Activated naive CD4-positive, alpha-beta T cell (primary cell): ENCODE data around the gene GRID2.

Source experiments
- DNase-seq, 4 experiments: peaks; one replicate each; lab custom pipeline; 2025; lab: John Stamatoyannopoulos, UW

GRID2 gene

DNA sequence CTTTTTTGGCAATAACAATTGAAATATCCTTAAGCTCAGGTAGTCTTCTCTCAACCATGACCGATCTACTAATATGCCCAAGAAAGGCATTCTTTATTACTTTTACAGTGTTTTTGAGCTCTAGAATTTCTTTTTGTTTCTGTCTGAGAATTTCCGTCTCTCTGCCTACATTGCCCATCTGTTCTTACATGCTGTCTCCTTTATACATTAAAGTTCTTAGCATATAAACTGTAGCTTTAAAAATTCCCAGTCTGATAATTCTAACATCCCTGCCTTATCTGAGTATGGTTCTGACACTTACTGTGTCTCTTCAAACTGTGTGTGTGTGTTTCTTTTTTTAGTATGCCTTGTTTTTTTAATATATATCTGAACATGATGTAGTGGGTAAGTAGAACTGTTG lies 658.1 kb downstream of the GRID2 start:
- DNase-seq: no peak

DNA sequence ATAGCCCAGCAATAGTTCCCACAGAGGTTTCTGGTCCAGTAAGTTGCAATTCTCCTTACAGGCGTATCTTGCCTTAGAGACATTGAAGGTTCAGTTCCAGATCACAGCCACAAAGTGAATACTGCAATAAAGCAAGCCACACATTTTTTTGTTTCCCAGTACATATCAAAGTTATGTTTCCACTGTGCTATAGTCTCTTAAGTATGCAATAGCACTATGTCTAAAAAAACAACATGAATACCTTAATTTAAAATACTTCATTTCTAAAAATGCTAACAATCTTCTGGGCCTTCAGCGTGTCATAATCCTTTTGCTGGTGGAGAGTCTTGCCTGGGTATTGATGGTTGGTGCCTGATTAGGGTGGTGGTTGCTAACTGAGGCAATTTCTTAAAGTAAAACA lies 659.1 kb downstream of the GRID2 start:
- DNase-seq: no peak

DNA sequence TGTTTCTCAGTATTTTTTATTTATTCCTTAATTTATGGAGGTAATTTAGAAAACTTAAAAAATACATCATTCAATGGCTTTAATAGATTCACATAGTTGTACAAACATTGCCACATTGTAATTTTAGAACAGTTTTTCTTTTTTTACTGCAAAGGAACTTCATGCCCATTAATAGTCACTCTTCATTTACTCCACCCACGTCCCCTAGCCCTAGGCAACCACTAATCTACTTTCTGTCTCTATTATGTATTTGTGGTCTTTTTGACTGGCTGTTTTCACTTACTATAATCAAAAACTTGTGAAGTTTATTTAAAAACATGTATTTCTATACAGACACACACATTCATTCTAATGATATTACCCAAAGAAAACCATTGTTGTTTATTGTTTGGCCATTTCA lies 664.8 kb downstream of the GRID2 start:
- no peak for DNase-seq

DNA sequence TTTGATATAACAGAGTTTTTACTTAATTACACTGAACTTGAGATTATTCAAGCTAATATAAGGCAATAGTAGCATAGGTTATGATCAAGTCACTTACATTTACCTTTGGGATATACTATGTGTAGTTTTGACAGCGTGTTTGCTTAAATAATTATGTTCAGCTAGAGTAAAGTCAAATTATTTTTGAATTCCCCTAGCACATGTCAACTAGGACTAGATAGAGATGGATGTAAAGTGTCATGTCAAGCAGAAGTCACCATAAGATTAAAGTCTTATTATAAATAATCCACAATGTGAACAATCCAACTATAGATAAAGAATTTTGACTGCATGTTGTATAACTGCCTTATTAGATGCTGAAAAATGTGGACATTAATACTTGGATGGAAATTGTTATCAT lies 665.2 kb downstream of the GRID2 start:
- no peak for DNase-seq

- no peak for DNase-seq
These were observed 666.0 kb downstream of the GRID2 start for GRCh38 chr4:92969650-92970379.

DNA sequence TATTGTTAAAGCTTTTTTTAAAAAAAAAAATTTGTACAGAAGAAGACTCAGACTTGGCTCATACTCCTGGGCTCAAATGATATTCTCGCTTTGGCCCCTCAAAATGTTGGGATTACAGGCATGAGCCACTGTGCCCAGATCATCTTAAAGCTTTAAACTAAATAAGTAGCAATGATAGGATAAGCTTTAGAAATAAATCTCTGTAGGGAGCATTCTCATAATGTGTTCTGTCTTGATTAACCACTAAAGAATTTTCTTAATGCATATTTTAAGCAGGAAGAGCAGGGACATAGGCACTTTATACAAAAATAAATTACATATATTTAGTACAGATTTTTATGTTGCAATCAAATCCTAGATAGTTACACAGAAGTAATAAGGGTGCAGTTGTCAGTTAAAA lies 667.2 kb downstream of the GRID2 start:
- no peak for DNase-seq

DNA sequence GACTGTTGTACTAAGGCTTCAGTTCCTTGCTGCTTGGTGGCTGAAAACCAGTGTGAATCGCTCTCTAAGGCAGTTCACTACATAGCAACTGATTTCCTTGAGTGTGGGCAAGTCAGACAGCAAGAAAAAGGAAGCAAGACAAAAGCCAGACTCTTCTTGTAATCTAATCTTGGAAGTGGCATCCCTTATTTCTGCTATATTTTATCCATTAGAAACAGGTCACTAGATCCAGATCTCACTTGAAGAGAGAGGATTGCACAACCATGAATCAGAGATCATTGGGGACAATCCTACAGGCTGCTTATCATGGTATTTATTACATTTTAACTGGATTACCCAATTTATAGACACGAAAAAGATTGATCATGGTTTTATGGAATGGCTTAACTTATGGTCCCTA lies 684.5 kb downstream of the GRID2 start:
- no peak for DNase-seq

DNA sequence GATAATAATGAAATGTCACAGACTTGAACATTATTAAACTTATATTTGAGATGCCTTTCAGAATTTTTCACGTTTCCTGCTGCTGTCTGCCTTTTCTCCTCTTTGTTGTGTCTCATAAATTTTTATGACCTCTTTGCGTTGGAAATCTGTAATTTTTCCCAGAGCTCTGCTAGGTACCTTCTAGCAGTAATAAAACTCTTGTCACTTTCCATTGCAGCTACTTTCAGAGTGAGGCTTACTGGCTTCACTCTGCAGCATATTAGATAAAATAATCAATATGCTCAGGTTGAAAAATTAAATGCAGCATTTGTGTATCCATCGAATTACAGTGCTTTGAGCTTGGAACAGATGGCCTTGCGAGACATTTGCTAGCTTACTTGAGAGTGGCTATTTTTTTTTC lies 689.0 kb downstream of the GRID2 start:
- no peak for DNase-seq

DNA sequence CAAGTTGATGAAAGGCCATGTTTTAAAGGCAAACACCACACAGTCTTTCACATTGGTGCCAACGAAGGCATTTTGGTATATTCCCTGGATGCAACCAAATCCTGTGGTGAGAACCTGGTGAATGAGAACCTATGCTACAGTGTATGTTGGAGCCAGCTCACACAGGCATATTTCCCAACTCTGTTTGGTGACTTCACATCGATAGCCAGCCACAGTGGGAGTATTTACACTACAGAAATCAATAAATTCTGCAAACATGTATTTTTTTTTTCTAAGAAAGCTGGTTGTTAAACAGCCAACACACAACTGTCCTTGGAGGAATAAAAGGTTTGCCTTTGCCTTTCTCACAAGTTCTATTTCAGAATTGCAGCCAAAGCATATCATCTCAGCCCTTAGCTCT lies 691.0 kb downstream of the GRID2 start:
- DNase-seq: no peak

DNA sequence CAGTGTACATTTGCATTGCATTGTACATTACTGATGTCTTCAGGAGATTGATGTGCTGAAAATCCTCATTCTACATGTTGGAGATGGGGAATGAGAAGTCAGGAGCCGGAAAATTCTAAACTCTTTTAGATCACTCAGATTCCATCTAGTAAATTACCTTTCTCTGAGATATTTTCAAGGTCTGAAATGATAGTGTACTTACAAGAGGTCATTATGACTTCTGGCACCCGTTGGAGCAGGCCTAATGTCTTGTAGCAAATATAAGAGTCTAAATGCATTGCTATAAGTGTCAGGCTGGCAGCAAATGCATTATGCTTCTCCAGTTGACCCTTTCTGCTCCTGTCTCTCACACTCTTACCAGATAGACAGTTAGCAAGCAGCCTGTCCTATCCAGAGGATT lies 692.8 kb downstream of the GRID2 start:
- no peak for DNase-seq

DNA sequence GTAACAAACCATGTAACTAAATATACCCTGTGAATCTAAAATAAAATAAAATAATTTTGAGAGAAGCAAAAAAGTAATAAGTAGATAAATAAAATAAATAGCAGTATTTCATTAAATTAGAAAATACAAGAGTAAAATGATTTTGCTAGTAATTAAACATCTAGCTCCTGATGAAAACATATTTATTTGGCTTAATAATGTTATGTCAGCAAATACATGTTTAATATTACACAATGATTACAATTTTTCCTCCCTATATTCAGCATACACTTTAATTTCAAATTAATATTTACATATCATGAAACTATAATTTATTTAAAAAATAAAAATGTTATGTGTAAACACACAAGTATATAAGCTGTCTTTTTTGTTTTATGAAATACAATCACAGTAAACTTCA lies 697.1 kb downstream of the GRID2 start:
- DNase-seq: no peak

DNA sequence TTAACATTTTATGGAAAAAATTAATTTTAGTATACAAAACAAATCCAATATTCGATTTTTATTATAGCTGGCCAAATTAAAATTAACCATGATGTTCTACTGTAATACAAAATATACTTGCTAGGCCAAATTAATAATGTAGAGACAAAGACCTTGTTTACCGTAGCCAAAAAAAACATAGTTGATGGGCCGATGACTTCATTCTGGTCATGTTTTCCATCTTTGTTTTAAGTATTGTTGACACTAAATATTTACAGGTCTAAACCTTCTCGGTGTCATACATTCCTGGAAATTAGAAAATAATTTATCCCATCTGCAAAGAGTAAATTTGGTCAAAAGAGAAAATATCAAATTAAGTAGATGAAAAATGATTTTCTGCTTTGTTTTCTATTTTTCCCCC lies 698.5 kb downstream of the GRID2 start:
- no peak for DNase-seq

GRCh38 chr4:93016350-93016749 lies 712.6 kb downstream of the GRID2 start:
- no peak for DNase-seq

DNA sequence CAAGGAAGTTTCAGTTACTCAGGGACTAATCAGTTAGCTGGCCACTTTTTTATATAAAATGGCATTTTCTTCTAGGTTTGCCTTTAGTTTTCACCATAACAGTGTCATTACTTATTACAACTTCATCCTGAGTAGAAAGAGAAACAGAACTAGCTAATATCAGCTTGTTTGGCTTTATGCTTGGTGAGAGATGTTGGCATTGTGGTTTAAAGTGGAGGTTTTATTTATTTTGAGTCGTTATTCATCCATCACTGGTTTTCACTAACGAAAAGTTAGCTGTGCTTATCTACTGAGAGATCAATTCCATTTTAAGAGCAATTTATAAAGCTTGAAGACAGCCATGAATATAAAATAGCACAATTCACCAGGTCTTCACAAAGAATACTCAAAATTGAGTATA lies 714.5 kb downstream of the GRID2 start:
- DNase-seq: no peak

DNA sequence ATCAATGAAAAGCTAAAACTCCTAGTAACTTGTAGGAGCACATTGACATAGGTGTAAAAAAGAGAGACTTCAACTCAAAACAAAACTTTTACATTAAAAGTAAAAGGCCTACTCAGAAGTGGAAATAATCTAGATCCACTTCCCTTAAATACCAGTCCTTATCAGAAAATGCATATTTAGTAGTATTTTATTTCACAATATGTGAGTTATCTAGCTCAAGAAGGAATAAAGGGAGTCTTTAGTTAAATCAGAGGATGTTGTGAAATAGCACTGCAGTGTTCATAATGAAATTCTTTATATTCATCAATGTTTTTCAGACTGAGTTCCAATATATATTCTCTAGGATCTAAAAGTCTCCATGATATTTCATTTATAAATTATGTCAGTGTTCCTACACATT lies 715.0 kb downstream of the GRID2 start:
- no peak for DNase-seq

- DNase-seq: no peak
These were observed 726.0 kb downstream of the GRID2 start for GRCh38 chr4:93029769-93030168.

- DNase-seq: no peak
These were observed 726.9 kb downstream of the GRID2 start for GRCh38 chr4:93030670-93031069.

- no peak for DNase-seq
These were observed 727.8 kb downstream of the GRID2 start for GRCh38 chr4:93031431-93032098.

DNA sequence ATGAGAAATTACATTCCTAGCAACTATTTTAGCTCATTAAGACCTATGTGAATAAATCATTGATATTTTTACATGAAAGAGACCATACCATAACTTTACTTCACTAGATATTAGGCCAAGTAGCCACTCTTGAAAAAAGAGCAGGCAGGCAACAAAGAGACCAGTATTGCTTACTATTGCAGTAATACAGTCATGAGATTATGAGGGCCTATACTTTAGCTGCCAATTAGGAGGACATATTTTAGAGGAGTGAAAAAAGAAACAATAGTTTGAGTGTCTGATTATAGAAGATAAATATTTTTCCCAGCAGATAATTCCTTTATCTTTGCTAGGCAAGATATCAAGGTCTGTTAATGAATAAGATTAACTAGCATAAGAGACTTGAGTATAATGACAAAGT lies 739.0 kb downstream of the GRID2 start:
- DNase-seq: no peak

DNA sequence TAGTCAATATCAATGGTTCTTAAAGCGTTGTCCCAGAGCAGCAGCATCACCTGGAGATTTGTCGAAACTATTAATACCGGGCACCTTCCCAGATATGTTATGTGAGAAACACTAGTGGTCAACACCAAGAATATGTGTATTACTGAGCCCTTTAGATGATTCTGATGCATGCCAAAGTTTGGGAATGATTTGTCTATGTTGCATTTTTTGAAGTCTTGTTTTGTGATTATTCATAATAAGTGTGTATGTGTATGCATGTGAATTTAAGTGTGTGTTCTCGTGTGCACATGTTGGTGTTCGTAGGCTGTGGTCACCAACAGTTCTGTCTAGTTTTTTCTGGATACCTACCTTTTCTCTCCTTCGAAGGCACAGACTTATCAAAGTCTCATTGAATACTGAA lies 749.4 kb downstream of the GRID2 start:
- DNase-seq: no peak

DNA sequence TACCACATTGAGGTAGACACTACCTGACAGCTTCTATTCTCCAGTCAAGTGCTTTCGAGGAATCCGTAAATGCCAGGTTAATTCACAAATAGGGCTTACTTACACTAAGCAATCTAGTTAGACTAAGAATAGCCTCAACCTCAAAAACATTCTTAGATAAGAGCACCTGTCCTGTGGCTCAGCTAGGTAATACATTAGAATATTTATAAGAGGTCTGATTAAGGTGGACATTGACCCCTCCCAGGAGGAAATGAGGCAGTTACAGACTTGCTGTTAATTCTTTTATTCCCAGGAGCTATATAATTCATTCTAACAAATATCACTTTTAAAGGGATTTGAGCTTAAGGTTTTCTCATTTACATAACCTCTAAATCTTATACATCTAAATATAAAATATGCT lies 758.1 kb downstream of the GRID2 start:
- no peak for DNase-seq

DNA sequence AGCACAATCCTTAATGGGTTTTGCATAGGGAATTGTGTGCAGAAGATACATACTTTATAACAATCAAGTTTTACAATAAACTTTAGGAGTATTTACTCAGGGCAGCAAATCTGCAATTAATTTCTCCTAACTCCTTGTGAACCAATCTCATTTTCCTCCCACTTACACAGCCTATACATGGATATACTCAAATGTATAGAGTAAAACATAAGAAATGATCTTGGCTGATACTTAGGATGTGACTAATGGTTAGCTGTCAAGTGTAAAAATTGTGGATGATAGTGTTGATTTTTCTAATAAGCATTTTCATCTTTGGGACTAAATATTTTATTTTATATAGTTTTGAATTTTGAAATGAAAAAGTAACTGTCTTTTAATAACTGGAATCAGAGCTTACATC lies 759.6 kb downstream of the GRID2 start:
- no peak for DNase-seq

DNA sequence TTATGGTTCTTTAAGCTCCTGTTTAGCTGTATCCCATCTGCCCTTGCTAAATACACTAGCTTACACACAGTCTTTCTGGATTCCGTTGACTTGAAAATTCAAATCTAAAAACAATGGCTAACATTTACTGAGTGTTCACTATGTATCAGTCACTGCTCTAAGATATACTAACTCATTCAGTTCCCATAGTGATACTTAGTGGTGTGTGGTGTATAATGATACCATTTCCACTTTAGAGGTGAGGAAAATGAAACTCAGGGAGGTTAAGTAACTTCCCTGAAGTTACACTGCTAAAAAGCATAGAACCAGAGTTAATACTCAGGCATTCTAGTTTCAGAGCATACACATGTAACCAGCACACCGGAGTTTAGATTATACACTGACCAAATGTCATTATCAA lies 762.0 kb downstream of the GRID2 start:
- no peak for DNase-seq

DNA sequence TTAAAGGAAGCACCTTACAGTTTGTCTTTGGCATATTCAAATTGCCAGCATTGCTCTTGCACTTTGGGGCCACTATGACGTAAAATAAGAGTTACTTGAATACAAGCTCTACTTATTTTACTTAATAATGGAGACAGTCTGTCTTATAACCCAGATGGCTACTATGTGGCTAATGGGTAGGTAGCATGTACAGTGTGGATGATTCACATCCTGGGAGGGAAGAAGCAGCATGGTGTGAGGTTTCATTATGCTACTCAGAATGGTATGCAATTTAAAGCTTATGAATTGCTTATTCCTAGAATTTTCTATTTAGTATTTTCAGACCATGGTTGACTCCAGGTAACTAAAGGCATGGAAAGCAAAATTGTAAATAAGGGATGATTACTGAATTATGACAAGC lies 763.0 kb downstream of the GRID2 start:
- DNase-seq: no peak
